K562 (cell line): ENCODE measurements around the gene POU2AF1. TPM values are rescaled to one million over a fixed set of nuclear protein-coding genes. Genes with fewer than 3 reads are reported as not detected.

ENCODE experiments used
- ATAC-seq: fragments of 200-7000 bp; cut with Tn5 transposase; 3 replicates; pipeline ENCODE4 v1.9.1; 2020; ENCODE audit warnings: moderate library complexity
- BruUV-seq: library from RNA; stranded (reverse); fragments of 400-500 nt; replicated peaks from 2 replicates; lab custom pipeline; 2021; lab: Mats Ljungman, UMichigan
- CTCF ChIA-PET: fragments of 300-600 bp; formaldehyde crosslinking; extraction: SDS; loops from one replicate; lab custom pipeline; 2021; ENCODE audit warnings: low intra/inter-chr PET ratio; lab: Yijun Ruan, JAX
- POLR2A ChIA-PET: fragments of 300-600, 350-650 bp; sonication (Branson Sonifier 250); formaldehyde crosslinking; extraction: SDS; loops from one replicate; lab custom pipeline; 2021; ENCODE audit warnings: antibody characterized with exemption, inconsistent platforms; lab: Yijun Ruan, JAX
- DNase-seq, 4 experiments: peaks; one replicate each; pipeline versions ENCODE4 v3.0.0 to v3.0.0-alpha.2; 2011 to 2018; ENCODE audit warnings: low spot score in 3 of 4, mixed read lengths in 3 of 4; ENCODE audit errors: extremely low read depth in 1 of 4
- FAIRE-seq: peaks from 2 replicates; lab custom pipeline; 2011; peaks lifted over from hg19 to GRCh38; lab: Jason Lieb, UNC
- H2AFZ ChIP-seq: 2 replicates; pipeline ENCODE4 v1.6.0; 2011; ENCODE audit warnings: low read depth, low read length, control low read depth, inconsistent platforms
- H3K27ac ChIP-seq: fragments of 200-600 bp; 3 replicates; pipeline ENCODE4 v1.8.0; 2011; ENCODE audit warnings: low read depth, mild to moderate bottlenecking, control low read depth, inconsistent platforms, low read length, moderate library complexity, mixed read lengths; ENCODE audit errors: extremely low read depth
- H3K27me3 ChIP-seq, 2 experiments: fragments of 300-600 bp in 1 of 2; 2 replicates in 1 of 2; 3 replicates in 1 of 2; pipeline versions ENCODE4 v1.6.0 to v1.8.0; 2011; ENCODE audit warnings: inconsistent platforms in 2 of 2, low read length in 2 of 2, mild to moderate bottlenecking in 1 of 2, mixed read lengths in 1 of 2, moderate library complexity in 1 of 2; ENCODE audit not compliant: control insufficient read depth in 2 of 2, insufficient read depth in 2 of 2
- H3K36me3 ChIP-seq: fragments of 300-600 bp; 3 replicates; pipeline ENCODE4 v1.8.0; 2011; ENCODE audit warnings: mild to moderate bottlenecking, low read length, inconsistent platforms; ENCODE audit not compliant: control insufficient read depth, insufficient read depth
- H3K4me1 ChIP-seq, 2 experiments: fragments of 200-600 bp in 1 of 2; replicated peaks in 1 of 2; 2 replicates in 1 of 2; 3 replicates in 1 of 2; pipeline versions ENCODE4 v1.5.1 to v1.8.0; 2011; ENCODE audit warnings: inconsistent platforms in 2 of 2, low read length in 2 of 2, mild to moderate bottlenecking in 1 of 2, mixed read lengths in 1 of 2, moderate library complexity in 1 of 2; ENCODE audit not compliant: control insufficient read depth in 2 of 2, insufficient read depth in 2 of 2
- H3K4me2 ChIP-seq: 2 replicates; pipeline ENCODE4 v1.6.1; 2011; ENCODE audit warnings: low read length, control low read depth, inconsistent platforms, mixed read lengths; ENCODE audit not compliant: insufficient read depth
- H3K4me3 ChIP-seq: fragments of 200-600 bp; sonication (generic), shearing (Covaris generic); 2 replicates; pipeline ENCODE4 v1.5.1; 2016; ENCODE audit warnings: control low read depth, inconsistent platforms
- H3K79me2 ChIP-seq: fragments of 200-600 bp; 3 replicates; pipeline ENCODE4 v1.8.0; 2011; ENCODE audit warnings: low read length, inconsistent platforms; ENCODE audit not compliant: control insufficient read depth, insufficient read depth
- H3K9ac ChIP-seq, 2 experiments: 2 replicates each; pipeline versions ENCODE4 v1.6.0 to v1.6.1; 2011; ENCODE audit warnings: low read depth in 2 of 2, low read length in 2 of 2, control low read depth in 1 of 2, inconsistent platforms in 1 of 2, mild to moderate bottlenecking in 1 of 2, mixed read lengths in 1 of 2; ENCODE audit not compliant: insufficient read depth in 1 of 2
- H3K9me1 ChIP-seq: one replicate; pipeline ENCODE4 v1.6.0; 2011; ENCODE audit warnings: inconsistent platforms, mild to moderate bottlenecking, low read length, moderate library complexity; ENCODE audit not compliant: control insufficient read depth, insufficient read depth
- H3K9me3 ChIP-seq: replicated peaks from 2 replicates; pipeline ENCODE4 v1.5.1; 2011; ENCODE audit warnings: low read depth, low read length, inconsistent platforms; ENCODE audit not compliant: control insufficient read depth, insufficient read depth
- H4K20me1 ChIP-seq: replicated peaks from 2 replicates; pipeline ENCODE4 v1.6.1; 2011; ENCODE audit warnings: low read length, inconsistent platforms, mixed read lengths; ENCODE audit not compliant: control insufficient read depth, insufficient read depth
- ATF1 ChIP-seq, 2 experiments: fragments of 450-650 bp in 1 of 2; IDR thresholded peaks; 2 replicates each; pipeline ENCODE4 v1.6.1; 2016; ENCODE audit warnings: missing compliant biosample characterization in 1 of 2, missing genetic modification characterization in 1 of 2
- CCAR2 ChIP-seq: fragments of 200-400 bp; formaldehyde crosslinking; IDR thresholded peaks from 2 replicates; pipeline ENCODE4 v1.6.1; 2017; ENCODE audit warnings: mild to moderate bottlenecking, low read depth, low read length
- IFI16 ChIP-seq: fragments of 250-450 bp; sonication (Bioruptor Pico); IDR thresholded peaks from 2 replicates; pipeline ENCODE4 v2.1.2; 2022; ENCODE audit warnings: mild to moderate bottlenecking, inconsistent platforms
- NBN ChIP-seq: fragments of 450-650 bp; IDR thresholded peaks from 2 replicates; pipeline ENCODE4 v1.6.1; 2016; ENCODE audit warnings: low read depth, mild to moderate bottlenecking
- PCBP2 ChIP-seq: fragments of 200-400 bp; formaldehyde crosslinking; IDR thresholded peaks from 2 replicates; pipeline ENCODE4 v1.6.1; 2018; ENCODE audit warnings: low read length, low read depth, mild to moderate bottlenecking, moderate library complexity; ENCODE audit not compliant: poor library complexity, severe bottlenecking
- POLR2H ChIP-seq: IDR thresholded peaks from 2 replicates; pipeline ENCODE4 v1.6.1; 2016; ENCODE audit warnings: missing genetic modification characterization, low read depth, mild to moderate bottlenecking, control low read depth, missing compliant biosample characterization, moderate library complexity
- WGBS: fragments of 100-300 bp; shearing (Covaris generic); methylation state at CpG from one replicate; pipeline ENCODE4 v1.1.6; 2016; ENCODE audit warnings: low coverage, mixed read lengths; ENCODE audit not compliant: insufficient coverage; ENCODE audit errors: missing lambda C conversion rate; 5-methylcytosine and 5-hydroxymethylcytosine counted together
- in situ Hi-C: fragments of 300-500 bp; cut with MboI; formaldehyde crosslinking; loops from 4 replicates; pipeline ENCODE4 v1.15.0; 2018; ENCODE audit warnings: inconsistent platforms, mixed read lengths
- intact Hi-C: fragments of 100-400 bp; cut with micrococcal nuclease; formaldehyde crosslinking; loops from 2 replicates; pipeline ENCODE4 v1.14.2; 2022
- polyA plus RNA-seq, 8 experiments: library from polyadenylated mRNA; depleted of rRNA in 4 of 8; stranded (reverse) in 5 of 8; unstranded in 3 of 8; fragments of >200 nt; fragmentation: Nextera tagmentation in 2 of 8; fragmentation: Illumina TruSeq in 1 of 8; extraction: Ambion mirVana in 2 of 8; extraction: Trizol in 1 of 8; gene quantifications; 2 replicates each; pipeline versions ENCODE4 v1.2.1 to v1.2.3, GENCODE V29; 2011 to 2014; ENCODE audit warnings: inconsistent platforms in 1 of 8, missing spikeins in 1 of 8
- total RNA-seq, 7 experiments: library from RNA; depleted of rRNA in 6 of 7; stranded (reverse); fragments of >200 nt in 6 of 7; fragmentation: Illumina TruSeq in 2 of 7; extraction: Trizol in 2 of 7; gene quantifications; 2 replicates each; pipeline versions ENCODE4 v1.2.1 to v1.2.3, GENCODE V29; 2011 to 2021; ENCODE audit warnings: low replicate concordance in 1 of 7
- TF ChIP-seq, protein P1 (sequence below): fragments of 200-600 bp; sonication (generic); IDR thresholded peaks from one replicate; pipeline ENCODE4 v1.6.1; 2012; ENCODE audit warnings: mild to moderate bottlenecking, low read depth, low read length, inconsistent platforms
- TF ChIP-seq, protein P2 (sequence below): fragments of 250-450 bp; sonication (Bioruptor Pico); IDR thresholded peaks from 2 replicates; pipeline ENCODE4 v1.4.0; 2020; ENCODE audit warnings: mild to moderate bottlenecking, moderate library complexity

Gene POU2AF1
- total and polyA plus RNA-seq, 9 of the 15 experiments (the other 6 are each of a cell fraction or from before 2014, with no cell fraction given) = 0.09 TPM; not detected in 8

DNA sequence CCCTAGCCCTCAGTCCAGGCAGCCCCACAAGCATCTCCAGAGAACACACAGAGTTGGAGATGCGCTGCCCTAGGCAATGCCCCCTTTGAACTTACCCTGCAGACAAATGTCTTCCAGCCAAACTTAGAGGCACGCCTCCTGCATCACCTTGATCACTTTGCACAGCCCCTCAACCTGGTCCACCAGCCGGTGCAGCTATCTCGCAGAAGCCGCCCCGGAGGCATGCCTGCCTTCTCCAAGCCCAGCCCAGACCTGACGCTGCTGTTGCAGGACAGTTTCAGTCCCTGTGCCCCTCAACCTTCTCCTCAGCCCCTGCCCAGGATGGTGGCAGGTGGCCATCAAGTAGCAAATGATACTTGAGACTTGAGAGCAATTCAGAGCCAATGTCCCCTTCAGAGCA lies 16.7 kb upstream of the POU2AF1 start:
- no peaks in the 10 kb centered on the region for H3K9me1 ChIP-seq
- no peaks in the 10 kb centered on the region for H3K4me1 ChIP-seq
- POLR2A ChIA-PET = no interaction called here
- no peak overlapping the region for H3K4me2 ChIP-seq
- no peaks in the 10 kb centered on the region for H3K9me3 ChIP-seq
- H3K36me3 ChIP-seq = no peaks in the 10 kb centered on the region
- H3K9ac ChIP-seq = no peak overlapping the region
- no TSS peak for BruUV-seq
- DNase-seq (no peak), FAIRE-seq (no peak), ATAC-seq (no peak)
- H2AFZ ChIP-seq = no peak overlapping the region
- intact Hi-C loops (no loop called here), in situ Hi-C loops (no loop called here)
- CTCF ChIA-PET = no interaction called here
- H3K4me3 ChIP-seq = no peak overlapping the region
- H3K79me2 ChIP-seq = no peaks in the 10 kb centered on the region
- H3K27me3 ChIP-seq = no peaks in the 10 kb centered on the region; a peak in 1 of 5 replicates
- no peak overlapping the region for H3K27ac ChIP-seq
- WGBS = 0% methylated on average over 7 of the region's 7 CpGs
- no peaks in the 10 kb centered on the region for H4K20me1 ChIP-seq
- TF ChIP-seq IFI16 (CRISPR knock-in tag) = no peak
- no peak for TF ChIP-seq POLR2H
- TF ChIP-seq CCAR2 = no peak
- no peak for TF ChIP-seq ATF1 (CRISPR knock-in tag; IDR thresholded peaks at IDR 0.05)
- no peak for TF ChIP-seq ATF1 (tag; IDR thresholded peaks at IDR 0.05)
- no peak for TF ChIP-seq NBN
- TF ChIP-seq, protein P1, sequence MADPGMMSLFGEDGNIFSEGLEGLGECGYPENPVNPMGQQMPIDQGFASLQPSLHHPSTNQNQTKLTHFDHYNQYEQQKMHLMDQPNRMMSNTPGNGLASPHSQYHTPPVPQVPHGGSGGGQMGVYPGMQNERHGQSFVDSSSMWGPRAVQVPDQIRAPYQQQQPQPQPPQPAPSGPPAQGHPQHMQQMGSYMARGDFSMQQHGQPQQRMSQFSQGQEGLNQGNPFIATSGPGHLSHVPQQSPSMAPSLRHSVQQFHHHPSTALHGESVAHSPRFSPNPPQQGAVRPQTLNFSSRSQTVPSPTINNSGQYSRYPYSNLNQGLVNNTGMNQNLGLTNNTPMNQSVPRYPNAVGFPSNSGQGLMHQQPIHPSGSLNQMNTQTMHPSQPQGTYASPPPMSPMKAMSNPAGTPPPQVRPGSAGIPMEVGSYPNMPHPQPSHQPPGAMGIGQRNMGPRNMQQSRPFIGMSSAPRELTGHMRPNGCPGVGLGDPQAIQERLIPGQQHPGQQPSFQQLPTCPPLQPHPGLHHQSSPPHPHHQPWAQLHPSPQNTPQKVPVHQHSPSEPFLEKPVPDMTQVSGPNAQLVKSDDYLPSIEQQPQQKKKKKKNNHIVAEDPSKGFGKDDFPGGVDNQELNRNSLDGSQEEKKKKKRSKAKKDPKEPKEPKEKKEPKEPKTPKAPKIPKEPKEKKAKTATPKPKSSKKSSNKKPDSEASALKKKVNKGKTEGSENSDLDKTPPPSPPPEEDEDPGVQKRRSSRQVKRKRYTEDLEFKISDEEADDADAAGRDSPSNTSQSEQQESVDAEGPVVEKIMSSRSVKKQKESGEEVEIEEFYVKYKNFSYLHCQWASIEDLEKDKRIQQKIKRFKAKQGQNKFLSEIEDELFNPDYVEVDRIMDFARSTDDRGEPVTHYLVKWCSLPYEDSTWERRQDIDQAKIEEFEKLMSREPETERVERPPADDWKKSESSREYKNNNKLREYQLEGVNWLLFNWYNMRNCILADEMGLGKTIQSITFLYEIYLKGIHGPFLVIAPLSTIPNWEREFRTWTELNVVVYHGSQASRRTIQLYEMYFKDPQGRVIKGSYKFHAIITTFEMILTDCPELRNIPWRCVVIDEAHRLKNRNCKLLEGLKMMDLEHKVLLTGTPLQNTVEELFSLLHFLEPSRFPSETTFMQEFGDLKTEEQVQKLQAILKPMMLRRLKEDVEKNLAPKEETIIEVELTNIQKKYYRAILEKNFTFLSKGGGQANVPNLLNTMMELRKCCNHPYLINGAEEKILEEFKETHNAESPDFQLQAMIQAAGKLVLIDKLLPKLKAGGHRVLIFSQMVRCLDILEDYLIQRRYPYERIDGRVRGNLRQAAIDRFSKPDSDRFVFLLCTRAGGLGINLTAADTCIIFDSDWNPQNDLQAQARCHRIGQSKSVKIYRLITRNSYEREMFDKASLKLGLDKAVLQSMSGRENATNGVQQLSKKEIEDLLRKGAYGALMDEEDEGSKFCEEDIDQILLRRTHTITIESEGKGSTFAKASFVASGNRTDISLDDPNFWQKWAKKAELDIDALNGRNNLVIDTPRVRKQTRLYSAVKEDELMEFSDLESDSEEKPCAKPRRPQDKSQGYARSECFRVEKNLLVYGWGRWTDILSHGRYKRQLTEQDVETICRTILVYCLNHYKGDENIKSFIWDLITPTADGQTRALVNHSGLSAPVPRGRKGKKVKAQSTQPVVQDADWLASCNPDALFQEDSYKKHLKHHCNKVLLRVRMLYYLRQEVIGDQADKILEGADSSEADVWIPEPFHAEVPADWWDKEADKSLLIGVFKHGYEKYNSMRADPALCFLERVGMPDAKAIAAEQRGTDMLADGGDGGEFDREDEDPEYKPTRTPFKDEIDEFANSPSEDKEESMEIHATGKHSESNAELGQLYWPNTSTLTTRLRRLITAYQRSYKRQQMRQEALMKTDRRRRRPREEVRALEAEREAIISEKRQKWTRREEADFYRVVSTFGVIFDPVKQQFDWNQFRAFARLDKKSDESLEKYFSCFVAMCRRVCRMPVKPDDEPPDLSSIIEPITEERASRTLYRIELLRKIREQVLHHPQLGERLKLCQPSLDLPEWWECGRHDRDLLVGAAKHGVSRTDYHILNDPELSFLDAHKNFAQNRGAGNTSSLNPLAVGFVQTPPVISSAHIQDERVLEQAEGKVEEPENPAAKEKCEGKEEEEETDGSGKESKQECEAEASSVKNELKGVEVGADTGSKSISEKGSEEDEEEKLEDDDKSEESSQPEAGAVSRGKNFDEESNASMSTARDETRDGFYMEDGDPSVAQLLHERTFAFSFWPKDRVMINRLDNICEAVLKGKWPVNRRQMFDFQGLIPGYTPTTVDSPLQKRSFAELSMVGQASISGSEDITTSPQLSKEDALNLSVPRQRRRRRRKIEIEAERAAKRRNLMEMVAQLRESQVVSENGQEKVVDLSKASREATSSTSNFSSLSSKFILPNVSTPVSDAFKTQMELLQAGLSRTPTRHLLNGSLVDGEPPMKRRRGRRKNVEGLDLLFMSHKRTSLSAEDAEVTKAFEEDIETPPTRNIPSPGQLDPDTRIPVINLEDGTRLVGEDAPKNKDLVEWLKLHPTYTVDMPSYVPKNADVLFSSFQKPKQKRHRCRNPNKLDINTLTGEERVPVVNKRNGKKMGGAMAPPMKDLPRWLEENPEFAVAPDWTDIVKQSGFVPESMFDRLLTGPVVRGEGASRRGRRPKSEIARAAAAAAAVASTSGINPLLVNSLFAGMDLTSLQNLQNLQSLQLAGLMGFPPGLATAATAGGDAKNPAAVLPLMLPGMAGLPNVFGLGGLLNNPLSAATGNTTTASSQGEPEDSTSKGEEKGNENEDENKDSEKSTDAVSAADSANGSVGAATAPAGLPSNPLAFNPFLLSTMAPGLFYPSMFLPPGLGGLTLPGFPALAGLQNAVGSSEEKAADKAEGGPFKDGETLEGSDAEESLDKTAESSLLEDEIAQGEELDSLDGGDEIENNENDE = no peak
- TF ChIP-seq, protein P2, sequence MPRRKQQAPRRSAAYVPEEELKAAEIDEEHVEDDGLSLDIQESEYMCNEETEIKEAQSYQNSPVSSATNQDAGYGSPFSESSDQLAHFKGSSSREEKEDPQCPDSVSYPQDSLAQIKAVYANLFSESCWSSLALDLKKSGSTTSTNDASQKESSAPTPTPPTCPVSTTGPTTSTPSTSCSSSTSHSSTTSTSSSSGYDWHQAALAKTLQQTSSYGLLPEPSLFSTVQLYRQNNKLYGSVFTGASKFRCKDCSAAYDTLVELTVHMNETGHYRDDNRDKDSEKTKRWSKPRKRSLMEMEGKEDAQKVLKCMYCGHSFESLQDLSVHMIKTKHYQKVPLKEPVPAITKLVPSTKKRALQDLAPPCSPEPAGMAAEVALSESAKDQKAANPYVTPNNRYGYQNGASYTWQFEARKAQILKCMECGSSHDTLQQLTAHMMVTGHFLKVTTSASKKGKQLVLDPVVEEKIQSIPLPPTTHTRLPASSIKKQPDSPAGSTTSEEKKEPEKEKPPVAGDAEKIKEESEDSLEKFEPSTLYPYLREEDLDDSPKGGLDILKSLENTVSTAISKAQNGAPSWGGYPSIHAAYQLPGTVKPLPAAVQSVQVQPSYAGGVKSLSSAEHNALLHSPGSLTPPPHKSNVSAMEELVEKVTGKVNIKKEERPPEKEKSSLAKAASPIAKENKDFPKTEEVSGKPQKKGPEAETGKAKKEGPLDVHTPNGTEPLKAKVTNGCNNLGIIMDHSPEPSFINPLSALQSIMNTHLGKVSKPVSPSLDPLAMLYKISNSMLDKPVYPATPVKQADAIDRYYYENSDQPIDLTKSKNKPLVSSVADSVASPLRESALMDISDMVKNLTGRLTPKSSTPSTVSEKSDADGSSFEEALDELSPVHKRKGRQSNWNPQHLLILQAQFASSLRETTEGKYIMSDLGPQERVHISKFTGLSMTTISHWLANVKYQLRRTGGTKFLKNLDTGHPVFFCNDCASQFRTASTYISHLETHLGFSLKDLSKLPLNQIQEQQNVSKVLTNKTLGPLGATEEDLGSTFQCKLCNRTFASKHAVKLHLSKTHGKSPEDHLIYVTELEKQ (CRISPR knock-in tag) = no peak
- no peak for TF ChIP-seq PCBP2
